ENCODE results near the gene NLRP9.

Gene NLRP9

GRCh38 chr19:55674459-55674840 is 63.8 kb downstream of the NLRP9 start:
- DNase-seq (ENCODE audit: low spot score) (no peak), ATAC-seq (ENCODE audit: low read depth) (no peak)
- H3K9me3 ChIP-seq (ENCODE audit: severe bottlenecking), result no peaks in the 10 kb centered on the region
- peak overlapping the region; percentile 90 for H3K4me3 ChIP-seq (ENCODE audit: severe bottlenecking)
- peak overlapping the region; percentile 59 for H3K27ac ChIP-seq (ENCODE audit: poor library complexity, severe bottlenecking)
- peaks cover 77% of the 10 kb centered on the region for H3K36me3 ChIP-seq (ENCODE audit: low read depth)
- H3K4me1 ChIP-seq (ENCODE audit: insufficient read depth, poor library complexity, severe bottlenecking), result peaks cover 14% of the 10 kb centered on the region
- TF ChIP-seq CTCF (IDR thresholded peaks at IDR 0.05; ENCODE audit: poor library complexity, severe bottlenecking), result no peak
- H3K27me3 ChIP-seq (ENCODE audit: insufficient read depth, poor library complexity, severe bottlenecking), result no peaks in the 10 kb centered on the region

GRCh38 chr19:55673889-55674288 is 64.3 kb downstream of the NLRP9 start:
- Histone ChIP-seq H3K27ac (ENCODE audit: poor library complexity, severe bottlenecking) (peak overlapping the region; percentile 59), H3K4me3 (ENCODE audit: severe bottlenecking) (no peak overlapping the region), H3K4me1 (ENCODE audit: insufficient read depth, poor library complexity, severe bottlenecking) (peaks cover 13% of the 10 kb centered on the region)

GRCh38 chr19:55673465-55673864 is 64.7 kb downstream of the NLRP9 start:
- no peak for TF ChIP-seq CTCF (IDR thresholded peaks at IDR 0.05; ENCODE audit: poor library complexity, severe bottlenecking)
- DNase-seq (ENCODE audit: low spot score) (no peak), ATAC-seq (ENCODE audit: low read depth) (no peak)
- H3K27me3 ChIP-seq (ENCODE audit: insufficient read depth, poor library complexity, severe bottlenecking), result no peaks in the 10 kb centered on the region
- peaks cover 77% of the 10 kb centered on the region for H3K36me3 ChIP-seq (ENCODE audit: low read depth)
- H3K4me1 ChIP-seq (ENCODE audit: insufficient read depth, poor library complexity, severe bottlenecking), result peaks cover 13% of the 10 kb centered on the region
- H3K27ac ChIP-seq (ENCODE audit: poor library complexity, severe bottlenecking), result peak overlapping the region; percentile 59
- H3K4me3 ChIP-seq (ENCODE audit: severe bottlenecking), result no peak overlapping the region
- no peaks in the 10 kb centered on the region for H3K9me3 ChIP-seq (ENCODE audit: severe bottlenecking)

More at GRCh38 chr19:55673889-55674288, 64.3 kb downstream of the NLRP9 start:
- Histone ChIP-seq H3K36me3 (ENCODE audit: low read depth) (peaks cover 77% of the 10 kb centered on the region), H3K27me3 (ENCODE audit: insufficient read depth, poor library complexity, severe bottlenecking) (no peaks in the 10 kb centered on the region), H3K9me3 (ENCODE audit: severe bottlenecking) (no peaks in the 10 kb centered on the region)
- no peak for TF ChIP-seq CTCF (IDR thresholded peaks at IDR 0.05; ENCODE audit: poor library complexity, severe bottlenecking)
- no peak for DNase-seq (ENCODE audit: low spot score)
- no peak for ATAC-seq (ENCODE audit: low read depth)

- no peak for ATAC-seq (ENCODE audit: low read depth)
- Histone ChIP-seq H3K4me1 (ENCODE audit: insufficient read depth, poor library complexity, severe bottlenecking) (peaks cover 13% of the 10 kb centered on the region), H3K36me3 (ENCODE audit: low read depth) (peaks cover 73% of the 10 kb centered on the region), H3K27ac (ENCODE audit: poor library complexity, severe bottlenecking) (no peak overlapping the region), H3K9me3 (ENCODE audit: severe bottlenecking) (no peaks in the 10 kb centered on the region), H3K27me3 (ENCODE audit: insufficient read depth, poor library complexity, severe bottlenecking) (no peaks in the 10 kb centered on the region), H3K4me3 (ENCODE audit: severe bottlenecking) (no peak overlapping the region)
- no peak for TF ChIP-seq CTCF (IDR thresholded peaks at IDR 0.05; ENCODE audit: poor library complexity, severe bottlenecking)
- DNase-seq (ENCODE audit: low spot score), result no peak
Observed at GRCh38 chr19:55672418-55672817, 65.8 kb downstream of the NLRP9 start.

- peaks cover 73% of the 10 kb centered on the region for H3K36me3 ChIP-seq (ENCODE audit: low read depth)
- no peak overlapping the region for H3K27ac ChIP-seq (ENCODE audit: poor library complexity, severe bottlenecking)
- no peak for DNase-seq (ENCODE audit: low spot score)
- TF ChIP-seq CTCF (IDR thresholded peaks at IDR 0.05; ENCODE audit: poor library complexity, severe bottlenecking), result no peak
- H3K4me3 ChIP-seq (ENCODE audit: severe bottlenecking), result no peak overlapping the region
- H3K4me1 ChIP-seq (ENCODE audit: insufficient read depth, poor library complexity, severe bottlenecking), result peaks cover under 1% of the 10 kb centered on the region
- no peaks in the 10 kb centered on the region for H3K9me3 ChIP-seq (ENCODE audit: severe bottlenecking)
- ATAC-seq (ENCODE audit: low read depth), result no peak
- H3K27me3 ChIP-seq (ENCODE audit: insufficient read depth, poor library complexity, severe bottlenecking), result no peaks in the 10 kb centered on the region
Observed at GRCh38 chr19:55671054-55671378, 67.2 kb downstream of the NLRP9 start.

Measured in RWPE2 (cell line).